GM10248 (cell line): Measurements from ENCODE around the gene CLASP1.
"Not testable (repeated sequence)": the region's sequence is repeated elsewhere in the genome, so short reads cannot be mapped to it uniquely, and the experiment has no call there.

ENCODE experiments used
- CTCF ChIA-PET: fragments of 300-600 bp; sonication (Branson Sonifier 250); formaldehyde crosslinking; extraction: SDS; loops from one replicate; lab custom pipeline; 2021; ENCODE audit warnings: antibody characterized with exemption; lab: Yijun Ruan, JAX
- POLR2A ChIA-PET: fragments of 350-650 bp; sonication (Branson Sonifier 250); formaldehyde crosslinking; extraction: SDS; loops from one replicate; lab custom pipeline; 2020; ENCODE audit warnings: antibody characterized with exemption; lab: Yijun Ruan, JAX
- DNase-seq: peaks from one replicate; pipeline ENCODE4 v3.0.0; 2012; ENCODE audit errors: extremely low spot score
- CTCF ChIP-seq: IDR thresholded peaks from 2 replicates; pipeline ENCODE4 v1.5.1; 2012; ENCODE audit warnings: mild to moderate bottlenecking, low read depth; ENCODE audit errors: extremely low read depth, missing control alignments, control extremely low read depth

CLASP1 gene

DNA sequence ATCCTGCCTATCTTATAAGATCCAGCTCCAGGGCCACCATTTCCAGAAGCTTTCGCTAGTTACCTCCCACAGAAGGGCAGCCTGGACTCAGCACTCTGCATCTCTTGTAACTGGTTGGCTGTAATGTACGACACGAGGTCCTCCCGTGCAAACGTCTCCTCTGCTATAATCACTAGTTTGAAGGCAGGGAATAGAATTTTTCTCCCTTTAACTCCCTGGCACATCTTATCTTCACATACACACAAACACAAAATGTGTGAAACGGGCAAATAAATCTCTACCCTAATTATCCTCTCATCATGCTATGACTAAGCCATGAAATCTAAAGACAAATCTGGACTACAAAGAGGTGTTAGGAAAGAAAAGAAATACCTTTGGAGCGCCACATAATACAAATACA lies 81.8 kb downstream of the CLASP1 start:
- CTCF ChIA-PET, result interaction anchor here (0.9 to 2.1 kb wide), 3 partner anchors 8 to 11 kb away, joined by 3 to 7 read pairs (median 3); no protein-coding TSS in a partner anchor
- no peak for TF ChIP-seq CTCF
- no peak for DNase-seq
- POLR2A ChIA-PET, result no interaction called here

GRCh38 chr2:121565389-121566250 lies 83.6 kb downstream of the CLASP1 start:
- no peak for DNase-seq
- CTCF ChIA-PET, result interaction anchor here (1.4 to 2.1 kb wide), 2 partner anchors 10 to 18 kb away, joined by 3 to 7 read pairs; no protein-coding TSS in a partner anchor

GRCh38 chr2:121564905-121565304 lies 84.4 kb downstream of the CLASP1 start:
- TF ChIP-seq CTCF, result no peak
- no peak for DNase-seq
- ChIA-PET POLR2A (no interaction called here), CTCF (interaction anchor here (1.4 kb wide), 1 partner anchor 17 kb away, joined by 3 read pairs; no protein-coding TSS in a partner anchor)

More at GRCh38 chr2:121565389-121566250, 83.6 kb downstream of the CLASP1 start:
- POLR2A ChIA-PET, result no interaction called here
- no peak for TF ChIP-seq CTCF

- DNase-seq, POLR2A ChIA-PET: not testable (repeated sequence)
- CTCF ChIA-PET, result interaction anchor here (1.7 to 2.0 kb wide), 3 partner anchors 10 to 33 kb away, joined by 5 to 7 read pairs (median 6); no protein-coding TSS in a partner anchor
These were observed 85.5 kb downstream of the CLASP1 start for GRCh38 chr2:121563754-121564153.

GRCh38 chr2:121562269-121563176 lies 86.7 kb downstream of the CLASP1 start:
- ChIA-PET CTCF (interaction anchor here (1.1 to 2.0 kb wide), 8 partner anchors 10 to 40 kb away, joined by 3 to 7 read pairs (median 4); no protein-coding TSS in a partner anchor), POLR2A (interaction anchor here (1.1 kb wide), 1 partner anchor 32 kb away, joined by 3 read pairs; the partner anchor contains the start of gene RNU4ATAC)
- peak; percentile 22 for DNase-seq
- no peak for TF ChIP-seq CTCF

GRCh38 chr2:121561617-121562268 lies 87.5 kb downstream of the CLASP1 start:
- CTCF ChIA-PET, result interaction anchor here (1.1 to 2.0 kb wide), 8 partner anchors 9 to 87 kb away, joined by 3 to 7 read pairs (median 4); no protein-coding TSS in a partner anchor
- no peak for DNase-seq
- POLR2A ChIA-PET, result interaction anchor here (0.6 to 1.1 kb wide), 2 partner anchors 31 to 175 kb away, joined by 3 to 9 read pairs; partner anchors contain the start of genes NIFK and RNU4ATAC
- no peak for TF ChIP-seq CTCF
